OCI-LY1 (cell line): Measurements from ENCODE around the gene MOAP1.
"Not testable (repeated sequence)": the region's sequence is repeated elsewhere in the genome, so short reads cannot be mapped to it uniquely, and the experiment has no call there.

Experiments
- EZH2 ChIP-seq: fragments of 200-600 bp; sonication (generic), shearing (Covaris generic); IDR thresholded peaks from 2 replicates; pipeline ENCODE4 v1.8.0; 2017; ENCODE audit warnings: borderline replicate concordance, mixed run types, mild to moderate bottlenecking, antibody characterized with exemption, low read length, moderate library complexity, mixed read lengths
- TF ChIP-seq, protein P1 (sequence below): fragments of 200-600 bp; sonication (generic), shearing (Covaris generic); IDR thresholded peaks from 2 replicates; pipeline ENCODE4 v1.5.1; 2017; ENCODE audit warnings: mild to moderate bottlenecking, antibody characterized with exemption, low read length, moderate library complexity, mixed read lengths

DNA sequence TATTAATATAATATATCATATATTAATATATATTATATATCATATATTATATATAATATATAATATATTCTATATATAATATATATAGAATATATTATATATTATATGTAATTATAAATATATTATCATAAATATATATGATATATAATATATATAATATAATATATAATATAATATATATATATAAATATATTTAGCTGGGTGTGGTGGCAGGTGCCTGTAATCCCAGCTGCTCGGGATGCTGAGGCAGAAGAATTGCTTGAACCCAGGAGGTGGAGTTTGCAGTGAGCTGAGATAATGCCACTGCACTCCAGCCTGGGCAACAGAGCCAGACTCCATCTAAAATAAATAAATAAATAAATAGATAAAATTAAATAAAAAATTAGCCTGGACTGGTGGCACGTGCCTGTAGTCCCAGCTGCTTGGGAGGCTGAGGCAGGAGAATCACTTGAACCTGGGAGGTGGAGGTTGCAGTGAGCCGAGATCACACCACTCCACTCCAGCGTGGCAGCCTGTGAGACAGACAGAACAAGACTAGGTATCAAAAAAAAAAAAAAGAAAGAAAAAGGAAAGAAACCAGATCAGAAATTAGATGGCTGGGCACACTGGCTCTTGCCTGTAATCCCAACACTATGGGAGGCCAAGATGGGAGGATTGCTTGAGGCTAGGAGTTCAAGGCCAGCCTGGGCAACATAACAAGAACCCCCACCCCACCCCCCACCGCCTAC lies 24.9 kb downstream of the MOAP1 start:
- TF ChIP-seq, protein P1, sequence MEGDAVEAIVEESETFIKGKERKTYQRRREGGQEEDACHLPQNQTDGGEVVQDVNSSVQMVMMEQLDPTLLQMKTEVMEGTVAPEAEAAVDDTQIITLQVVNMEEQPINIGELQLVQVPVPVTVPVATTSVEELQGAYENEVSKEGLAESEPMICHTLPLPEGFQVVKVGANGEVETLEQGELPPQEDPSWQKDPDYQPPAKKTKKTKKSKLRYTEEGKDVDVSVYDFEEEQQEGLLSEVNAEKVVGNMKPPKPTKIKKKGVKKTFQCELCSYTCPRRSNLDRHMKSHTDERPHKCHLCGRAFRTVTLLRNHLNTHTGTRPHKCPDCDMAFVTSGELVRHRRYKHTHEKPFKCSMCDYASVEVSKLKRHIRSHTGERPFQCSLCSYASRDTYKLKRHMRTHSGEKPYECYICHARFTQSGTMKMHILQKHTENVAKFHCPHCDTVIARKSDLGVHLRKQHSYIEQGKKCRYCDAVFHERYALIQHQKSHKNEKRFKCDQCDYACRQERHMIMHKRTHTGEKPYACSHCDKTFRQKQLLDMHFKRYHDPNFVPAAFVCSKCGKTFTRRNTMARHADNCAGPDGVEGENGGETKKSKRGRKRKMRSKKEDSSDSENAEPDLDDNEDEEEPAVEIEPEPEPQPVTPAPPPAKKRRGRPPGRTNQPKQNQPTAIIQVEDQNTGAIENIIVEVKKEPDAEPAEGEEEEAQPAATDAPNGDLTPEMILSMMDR = not testable (repeated sequence)
- TF ChIP-seq EZH2 = not testable (repeated sequence)
